Esophagus muscularis mucosa (tissue), 3 donors: ENCODE results near the gene VWDE.

ENCODE experiments used
- POLR2AphosphoS5 ChIP-seq, 2 donors: sonication (generic); formaldehyde crosslinking; IDR thresholded peaks; one replicate each; pipeline ENCODE4 v1.6.1; 2017; ENCODE audit warnings: antibody characterized with exemption in 2 of 2
- TF ChIP-seq, protein P1 (sequence below), 3 experiments: fragments of 200-600 bp in 2 of 3; fragments of 450-650 bp in 1 of 3; sonication (generic) in 2 of 3; IDR thresholded peaks; one replicate each; pipeline ENCODE4 v1.5.1; 2017 to 2019; ENCODE audit warnings: antibody characterized with exemption in 3 of 3, mild to moderate bottlenecking in 2 of 3, moderate library complexity in 1 of 3

DNA sequence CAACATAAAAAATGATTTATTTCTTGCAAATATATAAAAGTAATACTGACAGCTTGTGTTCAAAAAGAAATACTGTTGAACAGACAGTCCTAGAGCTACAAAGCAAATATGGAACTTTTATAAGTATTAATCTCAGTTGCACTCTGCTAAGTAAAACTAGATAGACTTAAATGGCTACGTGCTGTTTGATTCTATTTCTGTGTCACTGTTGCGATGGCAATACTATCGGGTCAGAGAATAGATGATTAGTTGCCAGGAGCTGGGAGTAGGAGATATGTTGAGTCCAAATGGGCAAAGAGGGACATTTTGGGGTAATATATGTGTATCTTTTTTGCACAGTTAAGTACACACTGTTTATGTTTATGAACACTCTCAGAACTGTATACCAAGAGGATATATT is 41.1 kb upstream of the VWDE start:
- TF ChIP-seq, protein P1, sequence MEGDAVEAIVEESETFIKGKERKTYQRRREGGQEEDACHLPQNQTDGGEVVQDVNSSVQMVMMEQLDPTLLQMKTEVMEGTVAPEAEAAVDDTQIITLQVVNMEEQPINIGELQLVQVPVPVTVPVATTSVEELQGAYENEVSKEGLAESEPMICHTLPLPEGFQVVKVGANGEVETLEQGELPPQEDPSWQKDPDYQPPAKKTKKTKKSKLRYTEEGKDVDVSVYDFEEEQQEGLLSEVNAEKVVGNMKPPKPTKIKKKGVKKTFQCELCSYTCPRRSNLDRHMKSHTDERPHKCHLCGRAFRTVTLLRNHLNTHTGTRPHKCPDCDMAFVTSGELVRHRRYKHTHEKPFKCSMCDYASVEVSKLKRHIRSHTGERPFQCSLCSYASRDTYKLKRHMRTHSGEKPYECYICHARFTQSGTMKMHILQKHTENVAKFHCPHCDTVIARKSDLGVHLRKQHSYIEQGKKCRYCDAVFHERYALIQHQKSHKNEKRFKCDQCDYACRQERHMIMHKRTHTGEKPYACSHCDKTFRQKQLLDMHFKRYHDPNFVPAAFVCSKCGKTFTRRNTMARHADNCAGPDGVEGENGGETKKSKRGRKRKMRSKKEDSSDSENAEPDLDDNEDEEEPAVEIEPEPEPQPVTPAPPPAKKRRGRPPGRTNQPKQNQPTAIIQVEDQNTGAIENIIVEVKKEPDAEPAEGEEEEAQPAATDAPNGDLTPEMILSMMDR (IDR thresholded peaks at IDR 0.05) = no peak
- no peak for TF ChIP-seq POLR2AphosphoS5 (IDR thresholded peaks at IDR 0.05)
